Ramos (cell line): Measurements from ENCODE around the gene PFN2.

Experiments used
- in situ Hi-C: fragments of 300-500 bp; cut with MboI; formaldehyde crosslinking; loops from one replicate; pipeline ENCODE4 v1.14.3; 2022; ENCODE audit warnings: low sequenced_read_pairs; ENCODE audit not compliant: unreplicated experiment

The PFN2 gene

DNA sequence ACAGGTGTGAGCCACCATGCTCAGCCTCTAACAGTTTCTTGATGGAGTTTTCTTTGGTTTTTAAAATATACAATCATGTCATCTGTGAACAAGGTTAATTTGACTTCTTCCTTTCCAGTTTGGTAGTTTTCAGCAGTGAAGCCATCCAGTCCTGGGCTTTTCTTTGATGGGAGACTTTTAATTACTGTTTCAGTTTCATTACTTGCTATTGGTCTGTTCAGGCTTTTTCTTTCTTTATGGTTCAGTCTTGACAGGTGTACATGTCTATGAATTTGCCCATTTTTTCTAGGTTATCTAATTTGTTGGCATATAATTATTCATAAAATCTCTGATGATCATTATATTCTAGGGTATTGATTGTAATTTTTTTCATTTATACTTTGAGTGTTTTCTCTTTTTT, 36.8 kb downstream of the PFN2 start:
- in situ Hi-C loops = no loop called here

DNA sequence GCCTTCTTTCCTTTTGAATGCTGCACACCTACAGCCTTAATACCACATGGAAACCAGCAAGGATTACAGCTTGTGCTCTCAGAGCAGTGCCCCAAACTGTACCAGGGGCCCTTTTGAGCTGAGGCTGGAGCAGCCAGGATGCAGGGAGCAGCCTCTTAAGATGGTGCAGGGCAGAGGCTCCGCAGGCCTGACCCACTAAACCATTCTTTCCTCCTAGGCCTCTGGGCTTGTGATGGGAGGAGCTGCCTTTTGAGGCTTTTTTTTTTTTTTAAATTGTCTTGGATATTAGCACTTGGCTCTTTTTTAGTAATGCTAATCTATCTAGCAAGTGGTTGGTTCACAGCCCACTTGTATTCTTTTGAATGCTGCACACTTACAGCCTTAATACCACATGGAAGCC, 37.7 kb downstream of the PFN2 start:
- in situ Hi-C loops = no loop called here

DNA sequence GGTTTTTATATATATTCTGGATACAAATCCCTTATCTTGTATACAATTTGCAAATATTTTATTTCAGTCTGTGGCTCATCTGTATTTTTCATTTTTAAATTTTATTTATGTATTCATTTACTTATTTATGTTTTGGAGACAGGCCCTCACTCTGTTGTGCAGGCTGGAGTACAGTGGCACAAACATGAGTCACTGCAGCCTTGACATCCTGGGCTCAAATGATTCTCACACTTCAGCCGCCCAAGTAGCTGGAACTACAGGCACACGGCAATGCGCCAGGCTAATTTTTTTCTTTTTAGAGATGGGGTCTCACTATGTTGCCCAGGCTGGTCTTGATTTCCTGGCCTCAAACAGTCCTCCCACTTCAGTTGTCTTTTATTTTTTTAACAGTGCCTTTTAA, 50.6 kb downstream of the PFN2 start:
- in situ Hi-C loops = no loop called here

DNA sequence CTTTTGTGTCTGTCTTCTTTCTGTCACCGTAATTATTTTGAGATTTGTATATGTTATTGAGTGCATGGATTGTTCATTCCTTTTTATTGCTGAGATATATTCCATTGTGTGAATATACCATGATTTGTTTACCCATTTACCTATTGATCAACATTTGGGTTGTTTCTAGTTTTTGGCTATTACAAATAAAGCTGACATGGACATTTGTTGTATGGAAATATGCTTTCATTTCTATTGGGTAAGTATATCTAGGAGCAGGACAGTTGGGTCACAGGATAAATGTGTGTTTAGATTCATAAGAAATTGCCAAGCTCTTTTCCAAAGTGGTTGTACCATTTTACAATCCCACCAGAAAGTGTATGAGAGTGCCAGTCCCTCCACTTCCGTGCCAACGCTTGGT, 51.2 kb downstream of the PFN2 start:
- in situ Hi-C loops = no loop called here

DNA sequence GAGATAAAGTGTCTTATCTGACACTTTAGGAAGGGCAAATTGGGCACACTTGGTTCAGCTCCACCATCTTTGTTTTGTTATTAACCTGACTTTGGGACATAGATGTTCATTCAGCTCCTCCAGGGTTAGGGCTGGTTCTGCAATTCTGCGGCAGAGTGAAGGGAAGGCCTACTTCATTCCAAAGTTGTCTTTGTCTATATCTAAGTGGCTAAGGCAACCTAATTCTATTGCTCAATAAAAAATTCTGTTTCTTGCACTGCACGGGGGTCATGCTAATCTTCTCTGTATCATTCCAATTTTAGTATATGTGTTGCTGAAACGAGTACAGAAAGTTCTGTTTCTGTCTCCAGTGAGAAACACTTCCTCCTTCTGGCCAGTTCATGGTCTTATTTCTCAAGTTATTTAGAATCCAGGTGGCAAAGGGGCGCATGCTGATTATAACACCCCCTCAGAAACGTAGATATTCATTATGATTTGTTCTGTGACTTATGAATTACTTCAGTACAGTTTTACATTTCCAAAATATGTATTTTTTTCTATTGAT, 53.5 kb downstream of the PFN2 start:
- in situ Hi-C loops = no loop called here
